ENCODE data around the gene FCAMR. TPM values are rescaled to one million over a fixed set of nuclear protein-coding genes. Genes with fewer than 3 reads are reported as not detected.

Gene FCAMR
- total and polyA plus RNA-seq, 2 donors (not counting 1 experiment from before 2014, with no cell fraction given) = not detected

DNA sequence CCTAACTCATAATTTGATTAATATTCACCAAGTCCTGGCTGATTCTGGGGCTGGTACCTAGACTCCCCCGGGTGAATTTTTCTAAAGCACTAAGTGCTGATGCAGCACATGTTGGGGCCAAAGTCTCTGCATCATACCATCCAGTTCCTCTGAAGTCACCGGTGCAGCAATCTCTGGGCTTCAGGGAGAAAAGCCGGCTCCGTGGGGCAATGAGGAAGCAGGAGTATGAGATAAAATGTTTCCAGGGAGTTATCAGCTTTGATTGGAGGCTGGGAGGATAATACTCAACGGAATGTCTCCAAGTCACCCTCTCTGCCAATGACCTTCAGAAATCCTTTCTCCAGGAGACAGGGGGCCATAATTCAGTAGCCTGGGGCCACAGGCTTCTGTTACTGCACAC is 1.2 kb downstream of the FCAMR start:
- POLR2A ChIA-PET = interaction anchor here (0.5 kb wide), 1 partner anchor 372 kb away, joined by 3 read pairs; no protein-coding TSS in a partner anchor
- H3K4me3 ChIP-seq (ENCODE audit: control extremely low read depth in 1 of 5, extremely low read depth in 1 of 5, insufficient read depth in 1 of 5, low read depth in 2 of 5, low read length in 4 of 5) = no peak overlapping the region
- no peak overlapping the region for H3K27ac Mint-ChIP-seq
- H4K20me1 ChIP-seq (ENCODE audit: control insufficient read depth, insufficient read depth, low read length, poor library complexity, severe bottlenecking) = no peaks in the 10 kb centered on the region
- H3K9me3 Mint-ChIP-seq (ENCODE audit: insufficient read depth) = no peaks in the 10 kb centered on the region
- ATAC-seq (ENCODE audit: low read depth) (no peak), DNase-seq (no peak)
- no peaks in the 10 kb centered on the region for H3K36me3 ChIP-seq (replicated peaks in 1 of 2; ENCODE audit: control extremely low read depth in 1 of 2, control insufficient read depth in 1 of 2, extremely low read depth in 1 of 2, insufficient read depth in 2 of 2, low read length in 1 of 2)
- no peak overlapping the region for H3K4me2 ChIP-seq (replicated peaks; ENCODE audit: low read depth, low read length, poor library complexity, severe bottlenecking)
- H3K27me3 Mint-ChIP-seq = no peaks in the 10 kb centered on the region
- H3K79me2 ChIP-seq (ENCODE audit: control insufficient read depth, insufficient read depth, low read length) = no peaks in the 10 kb centered on the region
- H3K4me3 Mint-ChIP-seq = no peak overlapping the region
- H3K4me1 Mint-ChIP-seq = peaks cover 14% of the 10 kb centered on the region
- no peak overlapping the region for H2AFZ ChIP-seq (ENCODE audit: insufficient read depth, low read depth, low read length, poor library complexity, severe bottlenecking)
- no peak overlapping the region for H3K9ac ChIP-seq (ENCODE audit: low read length)
- no peak overlapping the region for H3K27ac ChIP-seq (ENCODE audit: low read length in 2 of 2)
- 75% methylated on average over 2 of the region's 5 CpGs for WGBS (ENCODE audit: insufficient coverage)
- intact Hi-C loops (cut with micrococcal nuclease) = no loop called here
- no peaks in the 10 kb centered on the region for H3K9me3 ChIP-seq (ENCODE audit: control extremely low read depth in 1 of 3, control insufficient read depth in 2 of 3, insufficient read depth in 1 of 3, low read length in 2 of 3)
- TF ChIP-seq, protein P1, sequence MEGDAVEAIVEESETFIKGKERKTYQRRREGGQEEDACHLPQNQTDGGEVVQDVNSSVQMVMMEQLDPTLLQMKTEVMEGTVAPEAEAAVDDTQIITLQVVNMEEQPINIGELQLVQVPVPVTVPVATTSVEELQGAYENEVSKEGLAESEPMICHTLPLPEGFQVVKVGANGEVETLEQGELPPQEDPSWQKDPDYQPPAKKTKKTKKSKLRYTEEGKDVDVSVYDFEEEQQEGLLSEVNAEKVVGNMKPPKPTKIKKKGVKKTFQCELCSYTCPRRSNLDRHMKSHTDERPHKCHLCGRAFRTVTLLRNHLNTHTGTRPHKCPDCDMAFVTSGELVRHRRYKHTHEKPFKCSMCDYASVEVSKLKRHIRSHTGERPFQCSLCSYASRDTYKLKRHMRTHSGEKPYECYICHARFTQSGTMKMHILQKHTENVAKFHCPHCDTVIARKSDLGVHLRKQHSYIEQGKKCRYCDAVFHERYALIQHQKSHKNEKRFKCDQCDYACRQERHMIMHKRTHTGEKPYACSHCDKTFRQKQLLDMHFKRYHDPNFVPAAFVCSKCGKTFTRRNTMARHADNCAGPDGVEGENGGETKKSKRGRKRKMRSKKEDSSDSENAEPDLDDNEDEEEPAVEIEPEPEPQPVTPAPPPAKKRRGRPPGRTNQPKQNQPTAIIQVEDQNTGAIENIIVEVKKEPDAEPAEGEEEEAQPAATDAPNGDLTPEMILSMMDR (IDR thresholded peaks at IDR 0.05) = no peak
- no peak for TF ChIP-seq EZH2 (IDR thresholded peaks at IDR 0.05; ENCODE audit: borderline replicate concordance, insufficient read depth, low read depth, low read length, poor library complexity, severe bottlenecking)
- CTCF ChIA-PET = interaction anchor here (1.2 to 8.4 kb wide), 3 partner anchors 10 to 109 kb away, joined by 3 to 77 read pairs (median 4); no protein-coding TSS in a partner anchor
- H3K4me1 ChIP-seq (ENCODE audit: control insufficient read depth in 2 of 2, insufficient read depth in 2 of 2, low read length in 2 of 2) = peaks cover 8 to 11% of the 10 kb centered on the region in 2 donors
- peaks cover 0 to 7% (median 0%) of the 10 kb centered on the region in 4 experiments for H3K27me3 ChIP-seq (replicated peaks in 1 of 4; ENCODE audit: control extremely low read depth in 1 of 4, control insufficient read depth in 3 of 4, insufficient read depth in 4 of 4, low read length in 3 of 4)

DNA sequence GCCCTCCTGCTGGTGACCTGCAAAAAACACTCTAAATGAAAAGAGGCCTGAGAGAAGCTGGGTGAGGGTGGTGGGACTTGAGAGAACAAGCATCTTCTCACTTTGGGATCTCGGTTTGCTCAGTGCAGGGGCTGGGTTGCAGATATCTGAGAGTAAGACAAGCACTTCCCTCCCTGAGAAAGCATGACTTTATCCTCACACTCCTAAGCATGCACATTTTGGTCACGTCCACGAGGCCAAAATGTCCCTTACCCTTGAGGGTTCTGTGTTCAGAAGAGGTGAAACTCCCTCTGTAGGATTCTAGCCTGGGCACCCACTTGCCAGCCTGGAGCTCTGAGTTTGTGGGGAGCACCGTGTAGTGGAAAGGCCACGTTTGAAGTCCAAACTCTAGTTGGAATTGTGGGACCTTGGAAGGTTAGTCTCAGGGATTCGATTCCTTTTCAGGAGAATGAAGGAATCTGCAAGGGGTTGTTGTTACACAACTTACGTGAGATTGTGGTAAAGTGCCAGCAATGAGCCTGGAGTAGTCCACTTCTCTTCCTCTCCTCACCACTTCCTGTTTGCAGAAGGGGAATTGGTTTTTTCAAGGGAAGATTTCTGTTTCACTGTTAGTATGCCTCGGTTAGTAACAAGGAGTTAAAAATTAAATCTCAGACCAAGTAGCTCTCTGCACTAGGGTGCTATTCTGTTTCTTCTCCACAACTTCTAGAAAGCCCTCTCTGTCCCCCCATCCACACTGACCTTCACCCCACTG is 3.0 kb downstream of the FCAMR start:
- DNase-seq = no peak
- peaks cover 0 to 4% (median 0%) of the 10 kb centered on the region in 4 experiments for H3K27me3 ChIP-seq (replicated peaks in 1 of 4; ENCODE audit: control extremely low read depth in 1 of 4, control insufficient read depth in 3 of 4, insufficient read depth in 4 of 4, low read length in 3 of 4)
- CTCF ChIA-PET = interaction anchor here (1.2 to 8.4 kb wide), 5 partner anchors 14 to 302 kb away, joined by 3 to 77 read pairs (median 4); no protein-coding TSS in a partner anchor
- peak overlapping the region; percentile 37 for H3K4me2 ChIP-seq (replicated peaks; ENCODE audit: low read depth, low read length, poor library complexity, severe bottlenecking)
- intact Hi-C loops (cut with micrococcal nuclease) = no loop called here
- no peak overlapping the region for H3K4me3 ChIP-seq (ENCODE audit: control extremely low read depth in 1 of 5, extremely low read depth in 1 of 5, insufficient read depth in 1 of 5, low read depth in 2 of 5, low read length in 4 of 5)
- no peaks in the 10 kb centered on the region for H3K79me2 ChIP-seq (ENCODE audit: control insufficient read depth, insufficient read depth, low read length)
- H3K4me1 ChIP-seq (ENCODE audit: control insufficient read depth in 2 of 2, insufficient read depth in 2 of 2, low read length in 2 of 2) = peaks cover 12 to 16% of the 10 kb centered on the region in 2 donors
- TF ChIP-seq, protein P1 (IDR thresholded peaks at IDR 0.05) = no peak
- no peak for TF ChIP-seq EZH2 (IDR thresholded peaks at IDR 0.05; ENCODE audit: borderline replicate concordance, insufficient read depth, low read depth, low read length, poor library complexity, severe bottlenecking)
- POLR2A ChIA-PET = no interaction called here
- no peaks in the 10 kb centered on the region for H3K9me3 ChIP-seq (ENCODE audit: control extremely low read depth in 1 of 3, control insufficient read depth in 2 of 3, insufficient read depth in 1 of 3, low read length in 2 of 3)
- H2AFZ ChIP-seq (ENCODE audit: insufficient read depth, low read depth, low read length, poor library complexity, severe bottlenecking) = no peak overlapping the region
- 17% methylated on average over 5 of the region's 8 CpGs for WGBS (ENCODE audit: insufficient coverage)
- H3K4me3 Mint-ChIP-seq = no peak overlapping the region
- no peak overlapping the region for H3K27ac Mint-ChIP-seq
- no peak for ATAC-seq (ENCODE audit: low read depth)
- no peak overlapping the region for H3K9ac ChIP-seq (ENCODE audit: low read length)
- H3K4me1 Mint-ChIP-seq = peaks cover 19% of the 10 kb centered on the region
- no peaks in the 10 kb centered on the region for H3K27me3 Mint-ChIP-seq
- H3K36me3 ChIP-seq (replicated peaks in 1 of 2; ENCODE audit: control extremely low read depth in 1 of 2, control insufficient read depth in 1 of 2, extremely low read depth in 1 of 2, insufficient read depth in 2 of 2, low read length in 1 of 2) = no peaks in the 10 kb centered on the region
- H3K27ac ChIP-seq (ENCODE audit: low read length in 2 of 2) = no peak overlapping the region
- no peaks in the 10 kb centered on the region for H4K20me1 ChIP-seq (ENCODE audit: control insufficient read depth, insufficient read depth, low read length, poor library complexity, severe bottlenecking)
- H3K9me3 Mint-ChIP-seq (ENCODE audit: insufficient read depth) = no peaks in the 10 kb centered on the region
